HepG2 (cell line): ENCODE data around the gene ARMC8. TPM values are rescaled to one million over a fixed set of nuclear protein-coding genes. Genes with fewer than 3 reads are reported as not detected.

Source experiments
- ARID3A ChIP-seq: IDR thresholded peaks from 2 replicates; pipeline ENCODE4 v1.6.1; 2012; ENCODE audit warnings: low read depth, low read length, improper control_type of control experiment
- ARID4A ChIP-seq: sonication (generic); formaldehyde crosslinking; IDR thresholded peaks from 2 replicates; pipeline ENCODE4 v1.5.0; 2020; ENCODE audit warnings: mild to moderate bottlenecking, missing genetic modification reagents, borderline replicate concordance
- ATF5 ChIP-seq: sonication (generic); formaldehyde crosslinking; IDR thresholded peaks from 2 replicates; pipeline ENCODE4 v1.4.0; 2020; ENCODE audit warnings: mild to moderate bottlenecking, low read depth, missing genetic modification reagents
- GZF1 ChIP-seq: sonication (generic); formaldehyde crosslinking; IDR thresholded peaks from 2 replicates; pipeline ENCODE4 v1.5.1; 2020; ENCODE audit warnings: mild to moderate bottlenecking, missing genetic modification reagents
- HBP1 ChIP-seq: IDR thresholded peaks from 2 replicates; pipeline ENCODE4 v1.6.1; 2016; ENCODE audit warnings: low read depth, control low read depth
- HHEX ChIP-seq: IDR thresholded peaks from 2 replicates; pipeline ENCODE4 v1.6.1; 2016; ENCODE audit warnings: control low read depth
- MED1 ChIP-seq: sonication (generic); formaldehyde crosslinking; IDR thresholded peaks from 2 replicates; pipeline ENCODE4 v1.4.0; 2020; ENCODE audit warnings: missing genetic modification reagents
- MXD1 ChIP-seq: sonication (generic); formaldehyde crosslinking; IDR thresholded peaks from 2 replicates; pipeline ENCODE4 v1.4.0; 2020; ENCODE audit warnings: mild to moderate bottlenecking, missing genetic modification reagents
- NFRKB ChIP-seq: fragments of 450-650 bp; IDR thresholded peaks from 2 replicates; pipeline ENCODE4 v1.6.1; 2017
- PLRG1 ChIP-seq: fragments of 450-650 bp; conservative IDR thresholded peaks from 2 replicates; pipeline ENCODE4 v1.6.1; 2016
- TBP ChIP-seq: sonication (generic); formaldehyde crosslinking; IDR thresholded peaks from 2 replicates; pipeline ENCODE4 v1.5.0; 2020; ENCODE audit warnings: missing genetic modification reagents
- TRIM22 ChIP-seq: fragments of 450-650 bp; IDR thresholded peaks from 2 replicates; pipeline ENCODE4 v1.6.1; 2017
- ZBTB26 ChIP-seq: IDR thresholded peaks from 2 replicates; pipeline ENCODE4 v1.6.1; 2016; ENCODE audit warnings: missing compliant biosample characterization, missing genetic modification reagents, borderline replicate concordance
- ZNF234 ChIP-seq: sonication (generic); formaldehyde crosslinking; conservative IDR thresholded peaks from 2 replicates; pipeline ENCODE4 v1.5.1; 2020; ENCODE audit warnings: mild to moderate bottlenecking, missing genetic modification reagents
- ZNF629 ChIP-seq: sonication (generic); formaldehyde crosslinking; conservative IDR thresholded peaks from 2 replicates; pipeline ENCODE4 v1.5.0; 2020; ENCODE audit warnings: missing genetic modification reagents
- ZNF768 ChIP-seq: sonication (generic); formaldehyde crosslinking; IDR thresholded peaks from 2 replicates; pipeline ENCODE4 v1.4.0; 2020; ENCODE audit warnings: missing genetic modification reagents
- polyA plus RNA-seq, 8 experiments: library from polyadenylated mRNA; depleted of rRNA in 3 of 8; stranded (reverse) in 7 of 8; unstranded in 1 of 8; fragments of >200 nt; fragmentation: Illumina TruSeq in 4 of 8; extraction: Trizol in 4 of 8; gene quantifications; 2 replicates each; pipeline versions ENCODE4 v1.2.1 to v1.2.3, GENCODE V29; 2011 to 2016; ENCODE audit warnings: low read depth in 4 of 8, missing spikeins in 1 of 8, mixed read lengths in 1 of 8; ENCODE audit not compliant: insufficient read depth in 1 of 8
- total RNA-seq, 5 experiments: library from RNA; depleted of rRNA; stranded (reverse); fragments of >200 nt; fragmentation: Illumina TruSeq; extraction: Trizol; gene quantifications; 2 replicates each; pipeline ENCODE4 v1.2.3, GENCODE V29; 2016; ENCODE audit warnings: low read depth in 1 of 5

The ARMC8 gene
- total and polyA plus RNA-seq, 2 of the 13 experiments (the other 11 are each of a cell fraction or from before 2014, with no cell fraction given): 38.9 to 55.3 TPM

GRCh38 chr3:138187296-138188012, at the start of gene ARMC8 (continued):
- TF ChIP-seq ZBTB26 (peak; percentile 16; the same call in 1 of the 2 replicates), ZNF234 (no peak), ZNF768 (CRISPR knock-in tag) (peak; percentile 59; the same call in 1 of the 2 replicates), ZNF629 (peak; percentile 33; the same call in 1 of the 2 replicates), TRIM22 (no peak), PLRG1 (no peak), HBP1 (CRISPR knock-in tag) (peak; percentile 23; the same call in 1 of the 2 replicates), ARID3A (no peak), HHEX (CRISPR knock-in tag) (no peak), ARID4A (peak; percentile 80), MXD1 (no peak; the same call in 1 of the 2 replicates), ATF5 (CRISPR knock-in tag) (0 out of 2 replicates have a peak, but pooled peaks have one; percentile 58), MED1 (peak; percentile 65), GZF1 (no peak), TBP (CRISPR knock-in tag) (no peak), NFRKB (no peak)
